ENCODE results near the gene N4BP2L2. TPM values are rescaled to one million over a fixed set of nuclear protein-coding genes. Genes with fewer than 3 reads are reported as not detected.

Gene N4BP2L2
- total and polyA plus RNA-seq, 9 of the 15 experiments (the other 6 are each of a cell fraction or from before 2014, with no cell fraction given): 33.9 to 76.4 (median 48.7) TPM

DNA sequence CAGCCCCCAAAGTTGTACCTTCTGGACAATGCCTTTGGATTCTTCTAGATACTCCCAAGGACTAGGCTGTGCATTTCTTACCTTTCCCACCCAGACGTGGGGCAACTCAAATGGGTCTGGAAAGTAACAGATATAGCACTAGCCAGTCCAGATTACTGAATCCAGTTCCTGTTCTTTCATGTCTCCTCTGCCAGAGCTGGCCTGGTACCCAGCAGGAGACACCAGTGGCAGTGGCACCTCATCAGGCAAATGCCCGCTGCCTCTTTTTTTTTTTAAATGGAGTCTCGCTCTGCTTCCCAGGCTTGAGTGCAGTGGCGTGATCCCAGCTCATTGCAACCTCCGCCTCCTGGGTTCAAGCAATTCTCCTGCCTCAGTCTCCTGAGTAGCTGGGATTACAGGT is 43.2 kb downstream of the N4BP2L2 start:
- intact Hi-C loops (cut with micrococcal nuclease) (no loop called here), in situ Hi-C loops (cut with MboI) (no loop called here)
- H3K79me2 ChIP-seq (ENCODE audit: control insufficient read depth, insufficient read depth, low read length): no peaks in the 10 kb centered on the region
- no peak for DNase-seq (ENCODE audit: extremely low read depth in 1 of 4, low spot score in 3 of 4)
- CTCF ChIA-PET (ENCODE audit: low intra/inter-chr PET ratio): no interaction called here
- no TSS peak for BruUV-seq (replicated peaks)
- no peak overlapping the region for H3K4me3 ChIP-seq
- no peaks in the 10 kb centered on the region for H3K9me3 ChIP-seq (replicated peaks; ENCODE audit: control insufficient read depth, insufficient read depth, low read depth, low read length)
- ATAC-seq: no peak
- H3K27me3 ChIP-seq (ENCODE audit: control insufficient read depth in 2 of 2, insufficient read depth in 2 of 2, low read length in 2 of 2): no peaks in the 10 kb centered on the region
- H3K4me2 ChIP-seq (ENCODE audit: insufficient read depth, low read length): no peak overlapping the region
- H3K4me1 ChIP-seq (replicated peaks in 1 of 2; ENCODE audit: control insufficient read depth in 2 of 2, insufficient read depth in 2 of 2, low read length in 2 of 2): peaks cover 0 to 15% of the 10 kb centered on the region in 2 experiments; a peak in 3 of 5 replicates
- no peak overlapping the region for H2AFZ ChIP-seq (ENCODE audit: low read depth, low read length)
- no peak overlapping the region for H3K9ac ChIP-seq (ENCODE audit: insufficient read depth in 1 of 2, low read depth in 2 of 2, low read length in 2 of 2)
- WGBS (ENCODE audit: insufficient coverage, low coverage, missing lambda C conversion rate): 95% methylated on average over 3 of the region's 5 CpGs
- H4K20me1 ChIP-seq (replicated peaks; ENCODE audit: control insufficient read depth, insufficient read depth, low read length): no peaks in the 10 kb centered on the region
- H3K36me3 ChIP-seq (ENCODE audit: control insufficient read depth, insufficient read depth, low read length): no peaks in the 10 kb centered on the region
- H3K9me1 ChIP-seq (ENCODE audit: control insufficient read depth, insufficient read depth, low read length): no peaks in the 10 kb centered on the region
- TF ChIP-seq FIP1L1 (IDR thresholded peaks at IDR 0.05; ENCODE audit: low read depth, low read length, poor library complexity, severe bottlenecking) (no peak), SMAD3 (CRISPR knock-in tag; conservative IDR thresholded peaks at IDR 0.05) (no peak), ZFP36 (IDR thresholded peaks at IDR 0.05; ENCODE audit: low read depth, low read length, partially characterized antibody) (no peak), POLR2A (conservative IDR thresholded peaks at IDR 0.05) (no peak), WHSC1 (IDR thresholded peaks at IDR 0.05; ENCODE audit: low read length) (no peak), SLC30A9 (CRISPR knock-in tag; IDR thresholded peaks at IDR 0.05) (no peak), SMARCB1 (IDR thresholded peaks at IDR 0.05; ENCODE audit: insufficient read length, low read depth) (no peak), ZNF197 (CRISPR knock-in tag; IDR thresholded peaks at IDR 0.05; ENCODE audit: low read depth) (no peak), HOXB6 (CRISPR knock-in tag; IDR thresholded peaks at IDR 0.05; ENCODE audit: borderline replicate concordance) (no peak), RUNX1 (IDR thresholded peaks at IDR 0.05; ENCODE audit: low read depth) (no peak), CCAR2 (IDR thresholded peaks at IDR 0.05; ENCODE audit: low read depth, low read length) (no peak)
- TF ChIP-seq, protein P1, sequence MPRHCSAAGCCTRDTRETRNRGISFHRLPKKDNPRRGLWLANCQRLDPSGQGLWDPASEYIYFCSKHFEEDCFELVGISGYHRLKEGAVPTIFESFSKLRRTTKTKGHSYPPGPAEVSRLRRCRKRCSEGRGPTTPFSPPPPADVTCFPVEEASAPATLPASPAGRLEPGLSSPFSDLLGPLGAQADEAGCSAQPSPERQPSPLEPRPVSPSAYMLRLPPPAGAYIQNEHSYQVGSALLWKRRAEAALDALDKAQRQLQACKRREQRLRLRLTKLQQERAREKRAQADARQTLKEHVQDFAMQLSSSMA (CRISPR knock-in tag; IDR thresholded peaks at IDR 0.05): no peak
- TF ChIP-seq, protein P2, sequence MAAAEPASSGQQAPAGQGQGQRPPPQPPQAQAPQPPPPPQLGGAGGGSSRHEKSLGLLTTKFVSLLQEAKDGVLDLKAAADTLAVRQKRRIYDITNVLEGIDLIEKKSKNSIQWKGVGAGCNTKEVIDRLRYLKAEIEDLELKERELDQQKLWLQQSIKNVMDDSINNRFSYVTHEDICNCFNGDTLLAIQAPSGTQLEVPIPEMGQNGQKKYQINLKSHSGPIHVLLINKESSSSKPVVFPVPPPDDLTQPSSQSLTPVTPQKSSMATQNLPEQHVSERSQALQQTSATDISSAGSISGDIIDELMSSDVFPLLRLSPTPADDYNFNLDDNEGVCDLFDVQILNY (CRISPR knock-in tag; IDR thresholded peaks at IDR 0.05): no peak
- no peak overlapping the region for H3K27ac ChIP-seq (ENCODE audit: extremely low read depth, low read depth, low read length)
- POLR2A ChIA-PET: no interaction called here
- no peak for FAIRE-seq
